GM12801 (cell line): ENCODE data around the gene CDH23.

ENCODE experiments used
- TF ChIP-seq, protein P1 (sequence below): IDR thresholded peaks from one replicate; pipeline ENCODE4 v1.5.1; 2011; ENCODE audit warnings: control low read depth; ENCODE audit not compliant: insufficient read length; ENCODE audit errors: extremely low read depth

CDH23 gene

DNA sequence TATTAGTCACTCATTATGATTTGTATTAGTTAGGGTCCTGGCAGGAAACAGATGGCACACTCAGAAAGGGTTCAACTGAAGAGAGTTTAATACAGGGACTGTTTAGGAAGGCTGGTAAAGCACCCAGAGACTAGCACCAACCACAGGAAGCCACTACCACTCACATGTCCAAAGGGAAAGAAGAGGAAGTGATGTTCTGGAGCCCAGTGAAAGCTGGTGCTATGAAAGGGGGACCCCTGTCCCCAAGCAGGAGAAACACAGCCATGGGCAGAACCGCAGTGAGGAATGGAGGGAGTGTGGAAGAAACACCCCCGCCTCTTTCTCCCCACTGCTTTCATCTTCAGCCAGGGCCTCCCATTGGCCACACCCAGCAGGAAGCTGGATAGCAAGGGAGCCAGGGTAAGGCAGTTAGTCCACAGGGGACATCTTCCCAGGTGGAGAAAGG is 379.8 kb downstream of the CDH23 start:
- TF ChIP-seq, protein P1, sequence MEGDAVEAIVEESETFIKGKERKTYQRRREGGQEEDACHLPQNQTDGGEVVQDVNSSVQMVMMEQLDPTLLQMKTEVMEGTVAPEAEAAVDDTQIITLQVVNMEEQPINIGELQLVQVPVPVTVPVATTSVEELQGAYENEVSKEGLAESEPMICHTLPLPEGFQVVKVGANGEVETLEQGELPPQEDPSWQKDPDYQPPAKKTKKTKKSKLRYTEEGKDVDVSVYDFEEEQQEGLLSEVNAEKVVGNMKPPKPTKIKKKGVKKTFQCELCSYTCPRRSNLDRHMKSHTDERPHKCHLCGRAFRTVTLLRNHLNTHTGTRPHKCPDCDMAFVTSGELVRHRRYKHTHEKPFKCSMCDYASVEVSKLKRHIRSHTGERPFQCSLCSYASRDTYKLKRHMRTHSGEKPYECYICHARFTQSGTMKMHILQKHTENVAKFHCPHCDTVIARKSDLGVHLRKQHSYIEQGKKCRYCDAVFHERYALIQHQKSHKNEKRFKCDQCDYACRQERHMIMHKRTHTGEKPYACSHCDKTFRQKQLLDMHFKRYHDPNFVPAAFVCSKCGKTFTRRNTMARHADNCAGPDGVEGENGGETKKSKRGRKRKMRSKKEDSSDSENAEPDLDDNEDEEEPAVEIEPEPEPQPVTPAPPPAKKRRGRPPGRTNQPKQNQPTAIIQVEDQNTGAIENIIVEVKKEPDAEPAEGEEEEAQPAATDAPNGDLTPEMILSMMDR, result no peak

DNA sequence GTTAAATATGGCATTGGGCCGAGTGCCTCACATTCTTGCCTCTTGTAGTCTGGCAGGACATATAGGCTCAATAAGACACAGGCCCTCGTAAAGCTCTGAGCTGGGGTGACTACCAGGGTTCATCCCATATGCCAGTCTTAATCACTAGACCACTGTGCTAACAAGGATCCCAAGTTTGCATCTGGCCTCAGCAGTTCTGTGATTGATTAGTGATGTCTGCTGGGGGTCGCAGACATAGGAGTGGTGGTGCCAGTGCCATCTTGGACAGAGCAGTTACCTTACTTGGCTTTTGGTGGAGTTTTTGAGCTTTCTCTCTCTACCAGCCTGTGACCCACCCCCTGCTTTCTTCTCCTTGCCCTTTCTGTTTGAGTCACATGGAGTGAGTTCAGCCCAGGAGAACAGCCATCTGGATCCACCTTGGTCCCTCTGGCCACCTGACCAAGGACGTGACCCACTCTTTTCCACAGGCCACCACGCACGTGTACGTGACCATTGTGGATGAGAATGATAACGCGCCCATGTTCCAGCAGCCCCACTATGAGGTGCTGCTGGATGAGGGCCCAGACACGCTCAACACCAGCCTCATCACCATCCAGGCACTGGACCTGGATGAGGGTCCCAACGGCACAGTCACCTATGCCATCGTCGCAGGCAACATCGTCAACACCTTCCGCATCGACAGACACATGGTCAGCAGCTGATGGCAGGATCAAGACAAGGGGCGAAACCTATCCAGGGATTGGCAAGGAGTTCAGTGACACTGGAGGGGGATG is 380.7 kb downstream of the CDH23 start:
- TF ChIP-seq, protein P1, result no peak

DNA sequence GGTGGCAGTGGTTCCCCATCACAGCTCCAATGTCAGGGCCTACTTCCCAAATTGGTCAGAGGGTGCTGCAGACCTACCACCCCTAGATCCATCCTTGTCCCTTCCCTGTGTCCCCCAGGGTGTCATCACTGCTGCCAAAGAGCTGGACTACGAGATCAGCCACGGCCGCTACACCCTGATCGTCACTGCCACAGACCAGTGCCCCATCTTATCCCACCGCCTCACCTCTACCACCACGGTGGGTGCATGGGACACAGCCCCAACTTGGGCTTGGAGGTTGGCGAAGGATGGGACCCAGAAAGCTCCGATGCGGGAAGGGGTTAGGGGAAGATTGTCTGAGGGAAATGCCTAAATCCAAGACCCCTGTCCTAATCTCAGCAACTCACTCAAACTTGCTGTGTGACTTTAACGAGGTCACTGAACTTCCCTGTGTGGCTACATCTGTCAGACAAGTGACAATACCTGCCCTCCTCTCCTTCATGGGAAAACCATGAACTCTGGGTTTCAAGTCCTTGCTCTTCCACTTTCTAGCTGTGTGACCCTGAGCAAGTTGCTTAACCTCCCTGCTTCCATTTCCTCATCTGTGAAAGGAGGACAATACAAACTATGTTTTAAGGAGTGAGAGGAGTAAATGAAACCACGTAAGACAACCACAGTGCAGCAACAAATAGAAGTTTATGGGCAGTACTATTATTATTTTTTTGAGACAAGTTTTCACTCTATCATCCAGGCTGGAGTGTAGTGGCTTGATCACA is 381.5 kb downstream of the CDH23 start:
- TF ChIP-seq, protein P1, result no peak

DNA sequence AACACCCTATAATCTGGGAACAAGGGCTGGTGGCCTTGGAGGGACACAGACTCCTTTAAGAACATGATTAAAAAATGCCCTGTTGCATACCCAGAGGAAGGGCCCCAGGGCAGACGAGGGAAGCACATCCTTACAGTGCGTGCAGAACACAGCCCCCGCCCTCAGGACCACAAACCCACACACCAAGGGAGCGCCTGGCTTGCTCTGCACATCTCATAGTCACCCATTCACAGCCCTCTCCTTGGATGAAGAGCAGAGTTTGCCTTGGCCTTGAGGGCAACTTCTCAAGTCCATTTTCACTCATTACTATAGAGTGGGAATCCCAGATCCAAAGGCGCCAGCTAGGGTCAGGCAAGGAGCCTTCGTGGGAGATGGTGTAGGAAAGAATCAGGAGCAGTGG is 382.9 kb downstream of the CDH23 start:
- TF ChIP-seq, protein P1, result no peak

DNA sequence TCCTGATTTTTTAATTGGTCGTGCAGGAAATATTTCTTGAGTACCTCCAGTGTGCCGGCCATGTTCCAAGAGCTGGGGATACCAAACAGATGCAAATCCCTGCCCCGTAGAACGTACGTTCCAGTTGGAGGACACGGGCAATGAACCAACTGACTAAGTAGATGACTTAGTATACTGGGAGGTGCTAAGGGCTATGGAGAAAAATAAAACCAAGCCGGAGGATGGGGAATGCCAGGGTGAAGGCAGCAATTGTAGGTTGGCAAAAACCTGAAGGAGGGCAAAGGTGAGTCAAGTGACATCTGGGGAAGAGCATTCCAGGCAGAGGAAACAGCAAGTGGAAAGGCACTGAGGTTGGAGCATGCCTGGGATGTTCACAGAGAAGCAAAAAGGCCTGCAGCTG is 383.4 kb downstream of the CDH23 start:
- TF ChIP-seq, protein P1, result no peak

DNA sequence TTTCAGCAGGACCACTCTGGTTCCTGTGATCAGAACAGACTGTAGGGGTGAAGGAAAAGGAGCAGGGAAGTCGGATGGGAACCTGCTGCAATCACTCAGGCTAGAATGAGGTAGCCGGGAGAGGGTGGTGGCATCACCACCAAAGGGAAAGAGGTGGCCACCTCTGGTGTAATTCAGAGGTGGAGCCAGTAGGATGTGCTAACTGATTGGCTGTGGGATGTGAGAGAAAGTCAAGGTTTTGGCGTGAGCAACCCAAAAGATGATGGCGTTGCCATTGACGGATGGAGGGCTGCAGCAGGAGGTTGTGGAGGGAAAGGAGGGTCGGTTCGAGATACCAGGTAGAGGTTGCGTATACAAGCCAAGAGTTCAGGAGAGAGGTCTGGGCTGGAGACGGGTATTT is 384.0 kb downstream of the CDH23 start:
- TF ChIP-seq, protein P1, result no peak

DNA sequence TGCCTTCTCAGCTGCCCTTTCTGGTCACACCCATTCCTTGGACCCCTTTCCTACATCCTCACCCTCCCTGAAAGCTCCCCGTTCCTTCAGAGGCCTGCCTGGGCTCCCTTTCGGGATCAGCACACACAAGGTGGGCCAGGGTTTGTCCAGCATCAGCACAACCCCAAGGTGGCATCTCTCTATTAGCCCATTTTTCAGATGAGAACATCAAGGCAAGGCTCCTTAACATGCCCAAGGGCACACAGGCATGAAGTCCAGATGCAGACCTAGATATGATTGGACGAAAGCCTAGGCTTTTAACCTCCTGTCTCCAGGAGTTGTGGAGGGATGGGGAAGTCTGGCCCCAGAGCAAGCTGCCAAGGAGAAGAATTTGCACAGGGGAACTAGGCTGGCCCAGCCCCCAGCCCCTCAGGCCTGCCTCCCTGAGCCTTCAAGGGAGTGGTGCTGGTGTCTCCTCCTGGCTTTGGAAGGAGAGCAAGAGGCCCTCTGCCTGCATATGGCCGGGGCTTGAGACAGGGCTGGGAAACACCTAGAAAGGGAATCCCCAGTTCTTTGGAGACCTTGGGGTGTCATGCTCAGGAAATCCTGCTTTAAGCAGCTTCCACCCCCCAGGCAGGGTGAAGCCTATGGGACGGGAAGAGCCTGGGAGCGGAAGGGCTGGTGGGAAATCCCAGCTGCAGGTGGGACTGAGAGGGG is 385.6 kb downstream of the CDH23 start:
- TF ChIP-seq, protein P1, result no peak
